ENCODE data around the gene H1-8.

DNA sequence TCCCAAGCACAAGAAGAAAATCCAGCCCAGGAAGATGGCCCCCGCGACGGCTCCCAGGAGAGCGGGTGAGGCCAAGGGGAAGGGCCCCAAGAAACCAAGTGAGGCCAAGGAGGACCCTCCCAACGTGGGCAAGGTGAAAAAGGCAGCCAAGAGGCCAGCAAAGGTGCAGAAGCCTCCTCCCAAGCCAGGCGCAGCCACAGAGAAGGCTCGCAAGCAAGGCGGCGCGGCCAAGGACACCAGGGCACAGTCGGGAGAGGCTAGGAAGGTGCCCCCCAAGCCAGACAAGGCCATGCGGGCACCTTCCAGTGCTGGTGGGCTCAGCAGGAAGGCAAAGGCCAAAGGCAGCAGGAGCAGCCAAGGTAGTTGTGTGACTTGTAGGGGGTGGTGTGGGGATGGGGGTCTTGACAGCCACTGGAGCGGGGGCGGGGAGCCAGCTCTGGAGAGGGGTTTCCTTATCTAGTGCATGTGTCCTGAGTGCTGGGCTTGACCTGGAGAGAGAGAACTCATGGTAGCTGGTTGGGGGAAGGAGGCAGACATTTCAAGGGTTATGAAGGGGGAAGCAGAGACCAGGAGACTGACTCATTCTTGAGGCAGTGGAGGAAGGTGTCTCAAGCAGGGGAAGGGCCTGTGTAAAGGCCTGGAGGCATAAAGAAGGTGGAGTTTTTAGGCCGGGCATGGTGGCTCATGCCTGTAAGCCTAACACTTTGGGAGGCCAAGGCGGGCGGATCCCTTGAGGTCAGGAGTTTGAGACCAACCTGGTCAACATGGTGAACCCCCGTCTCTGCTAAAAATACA lies 6.2 kb downstream of the H1-8 start:
- TF ChIP-seq ZNF274 (IDR thresholded peaks at IDR 0.05; ENCODE audit: low read depth, low read length) (no peak), YY1 (IDR thresholded peaks at IDR 0.05; ENCODE audit: insufficient read depth, insufficient read length) (no peak), SUZ12 (IDR thresholded peaks at IDR 0.05; ENCODE audit: extremely low read depth, insufficient read depth, insufficient read length) (no peak)

Measured in NT2/D1 (cell line).